Stimulated activated naive CD8-positive, alpha-beta T cell treated with anti-CD3 and anti-CD28 coated beads, Interleukin-15, amount 100 ng/mL, for 72 hours (primary cell): ENCODE data around the gene RBM14.

ENCODE experiments used
- ATAC-seq: fragments of 150-1000 bp; cut with Tn5 transposase; 2 replicates; pipeline ENCODE4 v1.10.0; 2021; ENCODE audit warnings: mild to moderate bottlenecking, moderate library complexity
- DNase-seq, 2 donors: peaks; one replicate each; pipeline ENCODE4 v3.0.0; 2021 to 2022
- H3K27ac Mint-ChIP-seq, 2 donors: one replicate each; pipeline ENCODE4 v1.8.0; 2022; ENCODE audit warnings: mild to moderate bottlenecking in 2 of 2, mixed read lengths in 2 of 2, moderate library complexity in 2 of 2
- H3K27me3 Mint-ChIP-seq: one replicate; pipeline ENCODE4 v1.8.0; 2022; ENCODE audit warnings: mixed read lengths
- H3K4me1 Mint-ChIP-seq: one replicate; pipeline ENCODE4 v1.8.0; 2022; ENCODE audit warnings: mild to moderate bottlenecking, mixed read lengths
- H3K4me3 Mint-ChIP-seq, 2 donors: one replicate each; pipeline ENCODE4 v1.8.0; 2022; ENCODE audit warnings: mild to moderate bottlenecking in 2 of 2, mixed read lengths in 2 of 2, moderate library complexity in 1 of 2
- H3K9me3 Mint-ChIP-seq, 2 donors: one replicate each; pipeline ENCODE4 v1.8.0; 2022; ENCODE audit warnings: mixed read lengths in 2 of 2

Gene RBM14

DNA sequence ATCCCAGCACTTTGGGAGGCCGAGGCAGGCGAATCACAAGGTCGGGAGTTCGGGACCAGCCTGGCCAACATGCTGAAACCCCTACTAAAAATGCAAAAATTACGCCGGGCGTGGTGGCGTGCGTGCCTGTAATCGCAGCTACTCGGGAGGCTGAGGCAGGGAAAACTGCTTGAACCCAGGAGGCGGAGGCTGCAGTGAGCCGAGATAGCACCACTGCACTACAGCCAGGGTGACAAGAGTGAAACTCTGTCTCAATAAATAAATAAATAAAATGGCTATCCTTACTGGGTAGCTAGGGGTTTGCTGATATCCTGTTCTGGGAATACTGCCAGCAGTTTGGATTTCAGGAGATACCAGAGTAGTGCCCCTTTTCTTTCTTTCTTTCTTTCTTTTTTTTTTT is 2.4 kb upstream of the RBM14 start:
- peaks cover 31% of the 10 kb centered on the region for H3K4me1 Mint-ChIP-seq
- H3K27me3 Mint-ChIP-seq: no peaks in the 10 kb centered on the region
- DNase-seq (no peak), ATAC-seq (no peak)
- peak overlapping the region in 1 of 2 donors; percentile 80 for H3K27ac Mint-ChIP-seq
- H3K9me3 Mint-ChIP-seq: no peaks in the 10 kb centered on the region
- H3K4me3 Mint-ChIP-seq: no peak overlapping the region

DNA sequence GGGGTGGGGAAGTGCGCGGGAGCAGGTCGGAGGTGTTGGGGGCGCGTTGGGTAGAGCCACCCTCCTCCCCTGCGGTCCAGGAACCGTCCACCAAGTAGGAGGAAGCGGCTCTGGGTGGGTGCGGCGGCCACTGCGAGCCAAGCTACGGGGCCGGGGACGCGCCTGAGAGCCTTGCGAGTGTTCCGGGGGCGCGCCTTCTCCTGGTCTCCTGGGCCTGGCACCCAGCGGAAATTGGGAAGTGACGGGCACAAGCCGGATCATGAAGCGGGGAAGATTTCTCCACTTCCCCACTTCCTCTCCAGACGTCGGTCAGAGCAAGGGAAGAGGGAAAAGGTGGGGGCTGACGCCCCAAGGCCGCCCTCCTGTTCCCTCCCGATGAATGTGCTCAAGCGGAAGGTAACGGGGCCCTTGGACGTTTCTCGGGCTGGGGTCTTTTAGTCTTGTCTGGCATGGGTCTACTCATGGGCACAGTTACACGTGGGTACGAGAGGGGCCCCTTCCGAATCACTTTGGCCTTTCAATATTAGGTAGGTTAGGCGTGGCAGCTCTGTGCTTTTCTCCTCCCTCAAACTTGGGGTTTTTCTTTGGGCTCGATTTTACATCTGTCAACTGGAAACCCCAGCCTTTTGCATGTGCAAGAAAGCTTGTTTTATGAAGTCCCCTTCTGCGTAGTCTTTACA is 865 bp downstream of the RBM14 start:
- Mint-ChIP-seq H3K4me1 (peaks cover 61% of the 10 kb centered on the region), H3K4me3 (peak overlapping the region; percentile 96 to 97), H3K27ac (peak overlapping the region; percentile 89 to 99), H3K27me3 (no peaks in the 10 kb centered on the region), H3K9me3 (no peaks in the 10 kb centered on the region)
- DNase-seq (peak; percentile 18 to 35), ATAC-seq (peak; percentile 31)

DNA sequence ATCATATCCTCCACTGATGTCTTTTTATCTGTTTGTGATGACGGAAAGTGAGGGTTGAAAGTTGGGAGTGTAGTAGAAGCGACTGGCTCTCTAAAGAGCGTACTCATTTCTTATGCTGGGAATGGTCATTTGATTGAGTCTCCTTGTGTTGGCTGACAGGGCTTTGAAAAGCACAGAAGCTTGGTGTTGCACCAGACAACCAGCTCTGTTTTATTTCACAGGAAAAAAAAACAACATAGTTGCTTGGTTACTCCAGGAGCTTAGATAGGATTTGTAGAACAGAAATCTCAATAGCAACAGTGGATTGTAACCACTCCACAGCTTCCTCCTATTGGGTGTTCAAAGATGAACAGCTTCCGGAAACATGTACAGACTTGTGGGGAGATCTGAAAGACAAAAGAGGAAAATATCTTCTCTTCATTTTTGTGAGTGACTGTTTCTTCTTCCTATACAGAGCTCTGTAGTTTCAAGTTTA is 2.7 kb downstream of the RBM14 start:
- Mint-ChIP-seq H3K4me1 (peaks cover 80% of the 10 kb centered on the region), H3K27ac (peak overlapping the region; percentile 91 to 95), H3K9me3 (no peaks in the 10 kb centered on the region), H3K27me3 (no peaks in the 10 kb centered on the region), H3K4me3 (peak overlapping the region; percentile 96 to 97)
- ATAC-seq: peak; percentile 14
- no peak for DNase-seq

DNA sequence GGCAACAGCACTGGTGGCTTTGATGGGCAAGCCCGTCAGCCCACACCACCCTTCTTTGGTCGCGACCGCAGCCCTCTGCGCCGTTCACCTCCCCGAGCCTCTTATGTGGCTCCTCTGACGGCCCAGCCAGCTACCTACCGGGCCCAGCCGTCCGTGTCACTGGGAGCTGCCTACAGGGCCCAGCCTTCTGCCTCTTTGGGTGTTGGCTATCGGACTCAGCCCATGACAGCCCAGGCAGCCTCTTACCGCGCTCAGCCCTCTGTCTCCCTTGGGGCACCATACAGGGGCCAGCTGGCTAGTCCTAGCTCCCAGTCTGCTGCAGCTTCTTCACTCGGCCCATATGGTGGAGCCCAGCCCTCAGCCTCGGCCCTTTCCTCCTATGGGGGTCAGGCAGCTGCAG is 8.0 kb downstream of the RBM14 start:
- peaks cover 94% of the 10 kb centered on the region for H3K4me1 Mint-ChIP-seq
- DNase-seq: no peak
- H3K27ac Mint-ChIP-seq: no peak overlapping the region
- no peak overlapping the region for H3K4me3 Mint-ChIP-seq
- no peaks in the 10 kb centered on the region for H3K9me3 Mint-ChIP-seq
- no peak for ATAC-seq
- no peaks in the 10 kb centered on the region for H3K27me3 Mint-ChIP-seq

GRCh38 chr11:66625041-66625751 is 8.8 kb downstream of the RBM14 start:
- Mint-ChIP-seq H3K4me1 (peaks cover 87% of the 10 kb centered on the region), H3K9me3 (no peaks in the 10 kb centered on the region), H3K4me3 (no peak overlapping the region), H3K27me3 (no peaks in the 10 kb centered on the region), H3K27ac (peak overlapping the region in 1 of 2 donors; percentile 19)
- ATAC-seq: no peak
- no peak for DNase-seq

GRCh38 chr11:66625752-66626149 is 9.3 kb downstream of the RBM14 start:
- H3K27me3 Mint-ChIP-seq: no peaks in the 10 kb centered on the region

DNA sequence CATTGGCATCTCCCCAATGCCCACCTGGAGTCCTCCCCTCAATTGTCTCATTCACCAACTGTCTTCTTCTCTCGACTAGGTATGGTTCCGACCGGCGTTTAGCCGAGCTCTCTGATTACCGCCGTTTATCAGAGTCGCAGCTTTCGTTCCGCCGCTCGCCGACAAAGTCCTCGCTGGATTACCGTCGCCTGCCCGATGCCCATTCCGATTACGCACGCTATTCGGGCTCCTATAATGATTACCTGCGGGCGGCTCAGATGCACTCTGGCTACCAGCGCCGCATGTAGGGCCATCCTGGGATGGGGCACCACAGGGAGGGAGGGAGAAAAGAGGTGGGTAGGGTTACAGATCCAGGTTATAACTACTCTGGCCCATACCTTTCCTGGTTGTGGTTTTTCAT is 10.0 kb downstream of the RBM14 start:
- H3K4me1 Mint-ChIP-seq: peaks cover 76% of the 10 kb centered on the region
- H3K27me3 Mint-ChIP-seq: no peaks in the 10 kb centered on the region
- DNase-seq: no peak
- no peaks in the 10 kb centered on the region for H3K9me3 Mint-ChIP-seq
- peak overlapping the region in 1 of 2 donors; percentile 78 for H3K27ac Mint-ChIP-seq
- no peak for ATAC-seq
- H3K4me3 Mint-ChIP-seq: no peak overlapping the region

More at GRCh38 chr11:66625752-66626149, 9.3 kb downstream of the RBM14 start:
- Mint-ChIP-seq H3K4me3 (no peak overlapping the region), H3K9me3 (no peaks in the 10 kb centered on the region), H3K4me1 (peaks cover 82% of the 10 kb centered on the region), H3K27ac (peak overlapping the region in 1 of 2 donors; percentile 65)
- no peak for ATAC-seq
- no peak for DNase-seq

DNA sequence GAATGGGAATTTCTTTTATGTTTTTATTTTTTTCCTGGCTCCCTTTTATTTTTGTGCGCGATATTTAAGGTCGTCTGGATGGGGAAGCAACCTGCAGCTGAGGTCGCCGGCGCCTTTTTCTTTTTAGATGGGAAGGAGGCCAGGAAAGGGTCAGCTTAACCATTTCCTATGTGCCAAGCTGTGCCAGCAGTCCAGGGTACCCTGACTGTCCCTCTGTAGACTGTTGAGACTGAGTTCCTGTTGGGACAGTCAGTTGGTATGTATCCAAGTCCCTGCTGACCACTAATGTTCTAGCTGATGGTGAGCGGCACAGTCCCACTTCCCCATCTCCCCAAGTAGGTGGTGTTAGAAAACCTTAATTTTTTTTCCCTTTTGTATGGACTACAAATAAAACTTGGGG is 10.5 kb downstream of the RBM14 start:
- peaks cover 74% of the 10 kb centered on the region for H3K4me1 Mint-ChIP-seq
- no peaks in the 10 kb centered on the region for H3K9me3 Mint-ChIP-seq
- ATAC-seq (no peak), DNase-seq (no peak)
- H3K27ac Mint-ChIP-seq: peak overlapping the region in 1 of 2 donors; percentile 78
- H3K27me3 Mint-ChIP-seq: no peaks in the 10 kb centered on the region
- H3K4me3 Mint-ChIP-seq: no peak overlapping the region

DNA sequence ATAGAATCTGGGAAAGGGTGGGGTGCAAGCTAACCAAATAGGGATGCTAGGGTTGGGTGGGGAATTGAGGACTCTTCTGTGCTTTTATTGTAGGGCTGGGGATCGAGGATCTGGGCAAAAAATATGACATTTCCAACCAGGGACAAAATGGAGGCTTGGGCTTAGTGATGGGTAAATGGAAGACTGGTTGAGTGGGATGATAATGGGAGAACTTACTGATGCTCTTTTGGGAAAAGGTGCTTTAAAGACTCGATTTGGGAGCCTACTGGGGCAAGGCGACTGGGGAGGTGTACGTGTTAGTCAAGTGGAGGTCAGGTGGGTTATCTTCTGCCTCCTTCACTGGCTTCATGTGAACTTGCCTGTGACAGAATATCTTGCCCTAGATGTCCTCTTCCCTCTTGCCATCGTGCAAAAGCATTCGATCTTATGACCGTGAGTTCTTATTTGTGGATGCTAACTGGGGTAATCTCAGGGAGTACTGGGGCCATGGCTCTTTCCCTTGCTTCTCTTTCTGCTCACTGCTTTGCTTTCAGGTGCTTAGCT is 11.7 kb downstream of the RBM14 start:
- DNase-seq: no peak
- H3K27me3 Mint-ChIP-seq: no peaks in the 10 kb centered on the region
- H3K27ac Mint-ChIP-seq: peak overlapping the region in 1 of 2 donors; percentile 22
- H3K9me3 Mint-ChIP-seq: no peaks in the 10 kb centered on the region
- peaks cover 65% of the 10 kb centered on the region for H3K4me1 Mint-ChIP-seq
- ATAC-seq: no peak
- H3K4me3 Mint-ChIP-seq: no peak overlapping the region

DNA sequence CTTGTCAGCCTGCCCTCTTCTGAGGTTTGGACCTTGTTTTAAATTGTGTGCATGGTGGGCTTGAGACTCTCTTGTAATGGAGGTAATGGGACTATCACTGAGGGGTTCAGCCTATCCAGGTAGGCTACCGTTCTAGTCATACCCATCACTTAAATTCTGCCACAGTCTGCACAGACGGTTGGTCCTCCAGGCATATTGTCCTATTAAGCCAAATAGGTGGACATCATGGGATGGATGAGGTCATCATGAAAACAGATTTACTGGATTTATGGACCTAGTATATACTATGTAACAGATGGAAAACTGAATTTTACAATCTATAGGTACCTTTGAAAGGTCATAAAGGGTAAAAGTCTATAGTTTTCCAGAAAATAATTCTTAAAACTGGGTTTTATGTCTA is 12.9 kb downstream of the RBM14 start:
- ATAC-seq (no peak), DNase-seq (no peak)
- H3K27me3 Mint-ChIP-seq: no peaks in the 10 kb centered on the region
- no peaks in the 10 kb centered on the region for H3K9me3 Mint-ChIP-seq
- peak overlapping the region; percentile 25 to 38 for H3K27ac Mint-ChIP-seq
- peaks cover 55% of the 10 kb centered on the region for H3K4me1 Mint-ChIP-seq
- H3K4me3 Mint-ChIP-seq: no peak overlapping the region

- H3K27ac Mint-ChIP-seq: no peak overlapping the region
- DNase-seq: no peak
- H3K4me1 Mint-ChIP-seq: peaks cover 41% of the 10 kb centered on the region
- H3K9me3 Mint-ChIP-seq: no peaks in the 10 kb centered on the region
- no peak overlapping the region for H3K4me3 Mint-ChIP-seq
- ATAC-seq: no peak
- H3K27me3 Mint-ChIP-seq: no peaks in the 10 kb centered on the region
These were observed 15.5 kb downstream of the RBM14 start for GRCh38 chr11:66631883-66632282.

DNA sequence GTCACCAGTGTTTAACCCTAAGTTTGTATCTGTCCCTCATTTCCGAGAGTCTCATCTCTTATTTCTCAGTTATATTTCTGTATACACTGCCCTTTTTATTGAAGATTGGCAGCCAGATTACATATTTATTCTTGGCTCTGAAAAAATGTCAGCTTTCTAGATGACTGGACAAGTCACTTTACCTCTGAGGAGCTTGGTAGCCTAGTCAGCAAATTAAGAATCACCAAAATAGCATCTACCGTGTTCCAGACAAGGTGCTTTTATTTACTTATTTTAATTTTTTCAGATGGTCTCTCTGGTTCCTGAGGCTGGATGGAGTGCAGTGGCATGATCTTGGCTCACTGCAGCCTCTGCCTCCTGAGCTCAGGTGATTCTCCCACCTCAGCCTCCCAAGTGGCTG is 16.5 kb downstream of the RBM14 start:
- Mint-ChIP-seq H3K4me1 (peaks cover 41% of the 10 kb centered on the region), H3K27me3 (no peaks in the 10 kb centered on the region), H3K27ac (no peak overlapping the region), H3K4me3 (no peak overlapping the region), H3K9me3 (no peaks in the 10 kb centered on the region)
- ATAC-seq: no peak
- DNase-seq: no peak

- no peaks in the 10 kb centered on the region for H3K9me3 Mint-ChIP-seq
- peaks cover 54% of the 10 kb centered on the region for H3K4me1 Mint-ChIP-seq
- H3K4me3 Mint-ChIP-seq: no peak overlapping the region
- no peak overlapping the region for H3K27ac Mint-ChIP-seq
- no peaks in the 10 kb centered on the region for H3K27me3 Mint-ChIP-seq
- ATAC-seq (no peak), DNase-seq (no peak)
These were observed 20.0 kb downstream of the RBM14 start for GRCh38 chr11:66636411-66636810.

GRCh38 chr11:66637557-66638176 is 21.2 kb downstream of the RBM14 start:
- no peak for ATAC-seq

GRCh38 chr11:66638177-66639065 is 22.0 kb downstream of the RBM14 start, which contains the start of gene RBM4:
TSS of gene RBM4 (plus strand) at chr11:66638703. CDS start at chr11:66639712, 1,009 bp downstream.
- Mint-ChIP-seq H3K4me1 (peaks cover 67% of the 10 kb centered on the region), H3K27ac (peak within 1 kb of the TSS; percentile 95 to 99), H3K9me3 (no peaks in the 10 kb centered on the region), H3K4me3 (peak within 1 kb of the TSS; percentile 88 to 95), H3K27me3 (no peaks in the 10 kb centered on the region)
- ATAC-seq (peak; percentile 96), DNase-seq (peak; percentile 95 to 99)

More at GRCh38 chr11:66637557-66638176, 21.2 kb downstream of the RBM14 start:
- no peak for DNase-seq
- Mint-ChIP-seq H3K4me1 (peaks cover 60% of the 10 kb centered on the region), H3K4me3 (peak overlapping the region; percentile 88 to 95), H3K27ac (peak overlapping the region; percentile 57 to 99), H3K9me3 (no peaks in the 10 kb centered on the region), H3K27me3 (no peaks in the 10 kb centered on the region)
